GM21360 (cell line): ENCODE results near the gene ZNF335.

Source experiments
- ATAC-seq: cut with Tn5 transposase; IDR thresholded peaks from one replicate; pipeline ENCODE4 v1.9.1; 2021; ENCODE audit warnings: mild to moderate bottlenecking, moderate library complexity; ENCODE audit not compliant: unreplicated experiment

The ZNF335 gene

GRCh38 chr20:45974896-45975565 is 3.0 kb upstream of the ZNF335 start:
- no peak for ATAC-seq

GRCh38 chr20:45972500-45973183 is 639 bp upstream of the ZNF335 start:
- ATAC-seq = peak; percentile 59

- peak; percentile 11 for ATAC-seq
Measured at GRCh38 chr20:45971425-45971674, 653 bp downstream of the ZNF335 start.

GRCh38 chr20:45970646-45971424 is 1.2 kb downstream of the ZNF335 start:
- peak; percentile 10 for ATAC-seq

GRCh38 chr20:45969712-45970634 is 2.0 kb downstream of the ZNF335 start:
- ATAC-seq = no peak

- ATAC-seq = no peak
Measured at GRCh38 chr20:45968801-45969711, 2.9 kb downstream of the ZNF335 start.

- ATAC-seq = no peak
Measured at GRCh38 chr20:45968081-45968671, 3.8 kb downstream of the ZNF335 start.

GRCh38 chr20:45967551-45968080 is 4.4 kb downstream of the ZNF335 start:
- ATAC-seq = no peak

GRCh38 chr20:45965169-45966002 is 6.6 kb downstream of the ZNF335 start:
- ATAC-seq = no peak

- no peak for ATAC-seq
Measured at GRCh38 chr20:45964006-45964400, 8.0 kb downstream of the ZNF335 start.

GRCh38 chr20:45963059-45964005 is 8.7 kb downstream of the ZNF335 start:
- ATAC-seq = no peak

GRCh38 chr20:45962031-45962755 is 9.8 kb downstream of the ZNF335 start:
- no peak for ATAC-seq

- no peak for ATAC-seq
Measured at GRCh38 chr20:45959956-45960630, 11.9 kb downstream of the ZNF335 start.

- ATAC-seq = no peak
Measured at GRCh38 chr20:45959126-45959525, 12.9 kb downstream of the ZNF335 start.

GRCh38 chr20:45958593-45958992 is 13.4 kb downstream of the ZNF335 start:
- ATAC-seq = no peak
